Nephron (organoid): Measurements from ENCODE around the gene ALDH7A1.

Experiments used
- H3K27ac Mint-ChIP-seq, 3 experiments: 2 replicates each; pipeline ENCODE4 v1.8.0; 2020; ENCODE audit warnings: mixed read lengths in 3 of 3, mild to moderate bottlenecking in 2 of 3, moderate library complexity in 1 of 3
- H3K27me3 Mint-ChIP-seq: 2 replicates; pipeline ENCODE4 v1.8.0; 2021; ENCODE audit warnings: low read depth, mild to moderate bottlenecking, moderate library complexity, mixed read lengths
- H3K36me3 Mint-ChIP-seq: 2 replicates; pipeline ENCODE4 v1.8.0; 2020; ENCODE audit warnings: low read depth, mixed read lengths
- H3K4me1 Mint-ChIP-seq: 2 replicates; pipeline ENCODE4 v1.8.0; 2020; ENCODE audit warnings: mixed read lengths
- H3K4me3 Mint-ChIP-seq, 3 experiments: 2 replicates each; pipeline ENCODE4 v1.8.0; 2020; ENCODE audit warnings: mild to moderate bottlenecking in 3 of 3, mixed read lengths in 3 of 3, moderate library complexity in 2 of 3
- H3K9me3 Mint-ChIP-seq: 2 replicates; pipeline ENCODE4 v1.8.0; 2020; ENCODE audit warnings: mixed read lengths
- TF ChIP-seq, protein P1 (sequence below), 3 experiments: fragments of 200-600 bp; sonication (generic); IDR thresholded peaks; one replicate each; pipeline ENCODE4 v1.5.0; 2021; ENCODE audit warnings: antibody characterized with exemption in 3 of 3; ENCODE audit not compliant: unreplicated experiment in 3 of 3

Gene ALDH7A1

DNA sequence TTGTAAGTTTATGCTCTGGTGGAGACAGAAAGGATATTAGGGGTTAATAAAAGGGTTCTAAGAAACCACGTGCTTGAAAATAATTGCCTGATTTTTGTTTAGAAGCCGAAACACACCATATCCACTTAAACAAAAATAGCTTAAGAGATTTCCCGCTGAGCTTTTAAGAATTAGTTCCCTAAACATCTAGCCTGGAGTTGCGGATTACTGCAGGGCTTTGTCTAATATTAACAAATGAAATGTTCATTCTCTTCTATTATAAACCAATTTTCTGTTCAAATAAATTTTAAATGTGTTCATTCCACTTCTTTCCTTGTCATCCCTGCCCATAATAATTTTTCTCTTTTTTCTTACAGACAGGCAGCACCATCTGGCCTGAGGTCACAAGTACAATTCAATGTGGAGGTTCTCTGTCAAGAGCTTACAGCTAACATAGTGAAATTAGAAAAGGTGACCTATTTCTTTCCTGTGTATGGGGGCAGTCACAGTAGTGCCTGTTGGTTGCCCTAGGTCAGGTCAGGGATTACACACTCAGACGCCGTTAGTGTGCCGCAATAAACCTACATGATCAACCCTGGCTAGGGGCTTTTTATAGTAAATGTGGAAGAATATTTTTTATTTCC, 106.5 kb downstream of the ALDH7A1 start:
- no peaks in the 10 kb centered on the region for H3K9me3 Mint-ChIP-seq
- peaks cover 66% of the 10 kb centered on the region for H3K36me3 Mint-ChIP-seq
- no peaks in the 10 kb centered on the region for H3K27me3 Mint-ChIP-seq
- TF ChIP-seq, protein P1, sequence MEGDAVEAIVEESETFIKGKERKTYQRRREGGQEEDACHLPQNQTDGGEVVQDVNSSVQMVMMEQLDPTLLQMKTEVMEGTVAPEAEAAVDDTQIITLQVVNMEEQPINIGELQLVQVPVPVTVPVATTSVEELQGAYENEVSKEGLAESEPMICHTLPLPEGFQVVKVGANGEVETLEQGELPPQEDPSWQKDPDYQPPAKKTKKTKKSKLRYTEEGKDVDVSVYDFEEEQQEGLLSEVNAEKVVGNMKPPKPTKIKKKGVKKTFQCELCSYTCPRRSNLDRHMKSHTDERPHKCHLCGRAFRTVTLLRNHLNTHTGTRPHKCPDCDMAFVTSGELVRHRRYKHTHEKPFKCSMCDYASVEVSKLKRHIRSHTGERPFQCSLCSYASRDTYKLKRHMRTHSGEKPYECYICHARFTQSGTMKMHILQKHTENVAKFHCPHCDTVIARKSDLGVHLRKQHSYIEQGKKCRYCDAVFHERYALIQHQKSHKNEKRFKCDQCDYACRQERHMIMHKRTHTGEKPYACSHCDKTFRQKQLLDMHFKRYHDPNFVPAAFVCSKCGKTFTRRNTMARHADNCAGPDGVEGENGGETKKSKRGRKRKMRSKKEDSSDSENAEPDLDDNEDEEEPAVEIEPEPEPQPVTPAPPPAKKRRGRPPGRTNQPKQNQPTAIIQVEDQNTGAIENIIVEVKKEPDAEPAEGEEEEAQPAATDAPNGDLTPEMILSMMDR (IDR thresholded peaks at IDR 0.05; ENCODE audit: unreplicated experiment in 3 of 3) = no peak
- no peak overlapping the region for H3K4me3 Mint-ChIP-seq
- peaks cover 48% of the 10 kb centered on the region for H3K4me1 Mint-ChIP-seq
- H3K27ac Mint-ChIP-seq = peak overlapping the region; percentile 84 to 97 (median 97)

GRCh38 chr5:126487596-126487995, 107.4 kb downstream of the ALDH7A1 start:
- Mint-ChIP-seq H3K4me1 (peaks cover 52% of the 10 kb centered on the region), H3K27ac (peak overlapping the region in 1 of 3 experiments; percentile 97), H3K36me3 (peaks cover 67% of the 10 kb centered on the region), H3K27me3 (no peaks in the 10 kb centered on the region), H3K4me3 (no peak overlapping the region), H3K9me3 (no peaks in the 10 kb centered on the region)
- TF ChIP-seq, protein P1 (IDR thresholded peaks at IDR 0.05; ENCODE audit: unreplicated experiment in 3 of 3) = no peak

DNA sequence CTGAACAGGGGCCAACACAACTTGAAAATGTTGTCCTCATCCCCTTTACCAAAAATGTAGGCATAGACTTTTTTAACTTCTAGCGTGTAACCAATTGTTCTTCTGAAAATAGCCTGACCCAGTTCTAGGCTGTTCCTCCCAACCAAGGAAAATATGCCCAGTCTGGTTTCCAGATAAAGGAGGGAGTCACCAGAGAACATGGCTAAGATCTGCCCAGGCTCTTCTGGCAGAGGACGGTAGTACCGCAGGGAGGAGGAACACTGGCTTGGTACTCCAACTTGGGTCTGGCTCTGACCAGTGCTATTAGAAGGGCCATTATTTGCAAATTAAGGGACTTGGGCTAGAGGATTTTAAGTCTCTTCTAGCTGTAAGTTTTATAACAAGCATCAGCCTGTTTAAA, 108.7 kb downstream of the ALDH7A1 start:
- H3K9me3 Mint-ChIP-seq = no peaks in the 10 kb centered on the region
- H3K27ac Mint-ChIP-seq = peak overlapping the region in 1 of 3 experiments; percentile 39
- H3K36me3 Mint-ChIP-seq = peaks cover 63% of the 10 kb centered on the region
- H3K4me3 Mint-ChIP-seq = no peak overlapping the region
- no peaks in the 10 kb centered on the region for H3K27me3 Mint-ChIP-seq
- TF ChIP-seq, protein P1 (IDR thresholded peaks at IDR 0.05; ENCODE audit: unreplicated experiment in 3 of 3) = no peak
- H3K4me1 Mint-ChIP-seq = peaks cover 56% of the 10 kb centered on the region

- Mint-ChIP-seq H3K9me3 (no peaks in the 10 kb centered on the region), H3K4me3 (no peak overlapping the region), H3K27ac (no peak overlapping the region), H3K27me3 (no peaks in the 10 kb centered on the region), H3K36me3 (peaks cover 70% of the 10 kb centered on the region), H3K4me1 (peaks cover 42% of the 10 kb centered on the region)
- TF ChIP-seq, protein P1 (IDR thresholded peaks at IDR 0.05; ENCODE audit: unreplicated experiment in 3 of 3) = no peak
Measured at GRCh38 chr5:126484253-126484652, 110.8 kb downstream of the ALDH7A1 start.

DNA sequence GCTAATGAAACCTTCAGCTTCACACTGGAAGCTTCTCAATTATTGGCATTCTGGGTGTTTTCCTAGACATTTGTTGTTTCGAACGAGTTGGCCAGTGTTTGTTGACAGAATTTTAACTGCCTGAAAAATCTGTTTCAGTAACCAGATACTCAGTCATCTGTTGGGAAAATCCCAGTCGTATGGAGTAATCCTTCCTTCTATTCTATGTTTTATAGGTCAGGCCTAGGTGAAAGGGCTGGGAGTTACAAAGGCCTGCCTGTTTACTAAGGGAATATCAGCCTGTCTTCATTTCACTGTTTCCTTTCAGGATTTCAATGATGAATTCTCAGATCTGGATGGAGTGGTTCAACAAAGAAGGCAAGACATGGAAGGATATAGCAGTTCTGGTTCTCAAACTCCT, 111.9 kb downstream of the ALDH7A1 start:
- Mint-ChIP-seq H3K27ac (peak overlapping the region; percentile 35 to 79 (median 69)), H3K4me3 (no peak overlapping the region), H3K9me3 (no peaks in the 10 kb centered on the region), H3K4me1 (peaks cover 31% of the 10 kb centered on the region), H3K27me3 (no peaks in the 10 kb centered on the region), H3K36me3 (peaks cover 69% of the 10 kb centered on the region)
- TF ChIP-seq, protein P1 (IDR thresholded peaks at IDR 0.05; ENCODE audit: unreplicated experiment in 3 of 3) = no peak

DNA sequence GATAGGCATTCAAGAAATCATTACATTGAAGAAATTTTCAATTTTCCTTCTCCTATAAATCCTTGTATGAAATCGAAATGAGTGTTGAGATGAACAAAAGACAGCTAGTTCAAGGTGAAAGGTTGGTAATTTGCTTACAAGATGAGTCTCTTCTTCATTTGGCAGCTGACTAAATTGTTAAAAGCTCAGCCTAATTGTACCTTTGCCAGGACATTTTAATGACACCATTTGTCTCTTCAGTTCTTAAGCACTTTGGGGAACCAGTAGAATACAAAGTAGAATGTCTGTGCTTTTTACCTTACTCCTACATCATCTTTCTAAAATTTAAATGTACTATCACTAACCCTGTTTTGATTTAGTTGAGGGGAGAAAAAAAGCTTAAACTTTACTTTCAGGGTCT, 112.4 kb downstream of the ALDH7A1 start:
- Mint-ChIP-seq H3K4me3 (peak overlapping the region in 1 of 3 experiments; percentile 20), H3K9me3 (no peaks in the 10 kb centered on the region), H3K4me1 (peaks cover 33% of the 10 kb centered on the region), H3K27me3 (no peaks in the 10 kb centered on the region), H3K36me3 (peaks cover 66% of the 10 kb centered on the region), H3K27ac (peak overlapping the region; percentile 35 to 79 (median 69))
- TF ChIP-seq, protein P1 (IDR thresholded peaks at IDR 0.05; ENCODE audit: unreplicated experiment in 3 of 3) = no peak
